GM12873 (cell line): ENCODE results near the gene CLMN.

Source experiments
- CTCF ChIP-seq: IDR thresholded peaks from 2 replicates; pipeline ENCODE4 v1.5.1; 2012; ENCODE audit warnings: low read depth, mild to moderate bottlenecking, moderate library complexity, low read length, control low read depth; ENCODE audit not compliant: insufficient read depth; ENCODE audit errors: missing control alignments

The CLMN gene

GRCh38 chr14:95256002-95256775, 63.5 kb downstream of the CLMN start:
- TF ChIP-seq CTCF: no peak

- TF ChIP-seq CTCF: no peak
Observed at GRCh38 chr14:95255487-95255886, 64.2 kb downstream of the CLMN start.

GRCh38 chr14:95255013-95255412, 64.7 kb downstream of the CLMN start:
- no peak for TF ChIP-seq CTCF

- TF ChIP-seq CTCF: no peak
Observed at GRCh38 chr14:95254288-95254687, 65.4 kb downstream of the CLMN start.

- no peak for TF ChIP-seq CTCF
Observed at GRCh38 chr14:95253039-95253630, 66.6 kb downstream of the CLMN start.

GRCh38 chr14:95252219-95252618, 67.5 kb downstream of the CLMN start:
- TF ChIP-seq CTCF: no peak

GRCh38 chr14:95250936-95251335, 68.8 kb downstream of the CLMN start:
- no peak for TF ChIP-seq CTCF
